HG02642 (cell line): ENCODE results near the gene PDCD11.
"Not testable (repeated sequence)": the region's sequence is repeated elsewhere in the genome, so short reads cannot be mapped to it uniquely, and the experiment has no call there.

ENCODE experiments used
- ATAC-seq: cut with Tn5 transposase; IDR thresholded peaks from one replicate; pipeline ENCODE4 v1.9.1; 2021; ENCODE audit warnings: mild to moderate bottlenecking; ENCODE audit not compliant: unreplicated experiment, poor library complexity

The PDCD11 gene, protein sequence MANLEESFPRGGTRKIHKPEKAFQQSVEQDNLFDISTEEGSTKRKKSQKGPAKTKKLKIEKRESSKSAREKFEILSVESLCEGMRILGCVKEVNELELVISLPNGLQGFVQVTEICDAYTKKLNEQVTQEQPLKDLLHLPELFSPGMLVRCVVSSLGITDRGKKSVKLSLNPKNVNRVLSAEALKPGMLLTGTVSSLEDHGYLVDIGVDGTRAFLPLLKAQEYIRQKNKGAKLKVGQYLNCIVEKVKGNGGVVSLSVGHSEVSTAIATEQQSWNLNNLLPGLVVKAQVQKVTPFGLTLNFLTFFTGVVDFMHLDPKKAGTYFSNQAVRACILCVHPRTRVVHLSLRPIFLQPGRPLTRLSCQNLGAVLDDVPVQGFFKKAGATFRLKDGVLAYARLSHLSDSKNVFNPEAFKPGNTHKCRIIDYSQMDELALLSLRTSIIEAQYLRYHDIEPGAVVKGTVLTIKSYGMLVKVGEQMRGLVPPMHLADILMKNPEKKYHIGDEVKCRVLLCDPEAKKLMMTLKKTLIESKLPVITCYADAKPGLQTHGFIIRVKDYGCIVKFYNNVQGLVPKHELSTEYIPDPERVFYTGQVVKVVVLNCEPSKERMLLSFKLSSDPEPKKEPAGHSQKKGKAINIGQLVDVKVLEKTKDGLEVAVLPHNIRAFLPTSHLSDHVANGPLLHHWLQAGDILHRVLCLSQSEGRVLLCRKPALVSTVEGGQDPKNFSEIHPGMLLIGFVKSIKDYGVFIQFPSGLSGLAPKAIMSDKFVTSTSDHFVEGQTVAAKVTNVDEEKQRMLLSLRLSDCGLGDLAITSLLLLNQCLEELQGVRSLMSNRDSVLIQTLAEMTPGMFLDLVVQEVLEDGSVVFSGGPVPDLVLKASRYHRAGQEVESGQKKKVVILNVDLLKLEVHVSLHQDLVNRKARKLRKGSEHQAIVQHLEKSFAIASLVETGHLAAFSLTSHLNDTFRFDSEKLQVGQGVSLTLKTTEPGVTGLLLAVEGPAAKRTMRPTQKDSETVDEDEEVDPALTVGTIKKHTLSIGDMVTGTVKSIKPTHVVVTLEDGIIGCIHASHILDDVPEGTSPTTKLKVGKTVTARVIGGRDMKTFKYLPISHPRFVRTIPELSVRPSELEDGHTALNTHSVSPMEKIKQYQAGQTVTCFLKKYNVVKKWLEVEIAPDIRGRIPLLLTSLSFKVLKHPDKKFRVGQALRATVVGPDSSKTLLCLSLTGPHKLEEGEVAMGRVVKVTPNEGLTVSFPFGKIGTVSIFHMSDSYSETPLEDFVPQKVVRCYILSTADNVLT (N-terminal part only)

DNA sequence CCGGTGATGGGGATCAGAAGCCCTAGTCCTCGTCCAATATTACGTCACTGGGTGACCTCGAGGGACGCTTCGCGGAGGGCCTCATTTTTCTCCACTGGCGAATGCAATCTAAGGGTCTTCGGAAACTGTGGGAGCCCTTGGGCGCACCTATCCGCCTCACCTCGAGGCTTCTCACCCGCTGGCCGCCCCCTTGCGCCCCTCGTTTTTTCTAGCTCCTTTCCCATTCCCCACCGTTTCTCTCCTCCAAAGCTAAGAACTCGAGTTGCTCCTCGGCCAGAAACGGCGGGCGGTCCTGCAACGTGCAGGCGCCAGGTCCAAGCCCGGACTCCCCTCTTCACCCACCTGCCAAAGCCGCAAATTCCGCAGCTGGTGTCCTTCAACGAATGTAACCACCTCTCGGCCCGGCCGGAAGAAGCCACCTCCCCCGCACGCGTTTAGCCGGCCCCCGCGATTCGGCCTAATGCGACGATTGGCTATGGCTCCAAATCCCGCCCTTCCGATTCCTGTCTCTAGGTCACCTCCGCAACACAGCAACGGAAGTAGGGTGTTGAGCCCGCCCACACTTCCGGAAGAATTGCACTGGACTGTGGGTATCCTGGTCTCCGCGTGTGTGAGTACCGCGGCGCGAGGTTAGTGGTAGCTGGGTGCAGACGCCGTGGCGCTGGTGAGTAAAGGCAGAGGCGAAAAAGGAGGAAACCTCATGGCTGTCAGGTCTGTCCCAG, at the start of gene PDCD11, which contains the start of gene ATP5MK:
Gene PDCD11 (plus strand): TSS at position 560 of the 722 bp plus-strand sequence. CDS start 1,801 bp downstream, outside the sequence.
Gene ATP5MK (minus strand): TSS at position 409 of the 722 bp plus-strand sequence. CDS start 4,018 bp downstream, outside the sequence.
- peak; percentile 98 for ATAC-seq

DNA sequence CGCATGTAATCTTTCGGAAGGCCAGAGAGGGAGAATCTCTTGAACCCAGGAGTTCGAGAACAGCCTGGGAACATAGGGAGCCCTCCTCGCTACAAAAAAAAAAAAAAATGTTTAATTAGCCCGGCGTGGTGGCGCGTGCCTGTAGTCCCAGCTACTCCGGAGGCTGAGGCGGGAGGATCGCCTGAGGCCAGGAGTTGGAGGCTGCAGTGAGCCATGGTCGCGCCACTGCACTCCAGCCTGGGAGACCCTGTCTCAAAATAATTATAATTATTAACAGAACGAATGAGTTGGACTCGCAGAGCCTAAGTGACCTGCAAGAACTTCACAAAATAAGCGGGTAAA, 46.3 kb upstream of the PDCD11 start:
- peak; percentile 5 for ATAC-seq

DNA sequence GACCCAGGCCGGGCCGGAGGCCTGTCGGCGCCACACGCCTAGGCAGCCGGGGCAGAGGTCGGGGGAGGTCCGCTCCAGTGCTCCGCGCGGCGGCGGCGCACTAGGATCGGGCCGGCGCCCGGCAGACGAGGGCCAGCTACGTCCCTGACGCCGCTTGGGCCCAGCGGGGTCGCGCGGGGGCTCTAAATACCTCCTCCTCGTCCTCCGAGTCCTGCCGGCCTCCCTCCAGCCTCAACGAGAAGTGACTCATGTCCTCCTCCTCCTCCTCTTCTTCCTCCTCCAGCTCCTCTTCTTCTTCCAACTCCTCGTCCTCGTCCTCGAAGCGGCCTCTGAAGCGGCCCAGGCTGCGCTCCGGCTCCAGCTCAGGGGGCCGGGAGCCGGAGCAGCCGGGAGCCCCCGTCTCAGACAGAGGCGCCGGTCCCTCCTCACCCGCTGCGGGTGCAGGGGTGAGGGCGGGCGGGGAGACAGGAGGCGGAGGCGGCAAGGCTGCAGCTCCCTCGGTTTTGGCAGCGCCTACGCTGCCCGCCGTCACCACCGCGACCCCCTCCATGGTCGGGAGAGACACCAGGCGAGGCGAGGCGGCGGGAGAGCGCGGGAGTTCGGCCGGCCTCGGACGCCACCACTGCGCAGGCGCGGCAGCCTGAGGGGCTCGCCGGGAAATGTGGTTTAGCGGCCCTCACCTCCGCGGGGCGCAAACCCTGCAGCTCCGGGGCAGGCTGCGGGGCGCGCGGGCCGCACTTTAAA, 45.7 kb upstream of the PDCD11 start, which contains the start of gene PCGF6:
Gene PCGF6 (minus strand): TSS at position 624 of the 744 bp plus-strand sequence. CDS start 74 bp downstream, at position 550.
- peak; percentile 87 for ATAC-seq

DNA sequence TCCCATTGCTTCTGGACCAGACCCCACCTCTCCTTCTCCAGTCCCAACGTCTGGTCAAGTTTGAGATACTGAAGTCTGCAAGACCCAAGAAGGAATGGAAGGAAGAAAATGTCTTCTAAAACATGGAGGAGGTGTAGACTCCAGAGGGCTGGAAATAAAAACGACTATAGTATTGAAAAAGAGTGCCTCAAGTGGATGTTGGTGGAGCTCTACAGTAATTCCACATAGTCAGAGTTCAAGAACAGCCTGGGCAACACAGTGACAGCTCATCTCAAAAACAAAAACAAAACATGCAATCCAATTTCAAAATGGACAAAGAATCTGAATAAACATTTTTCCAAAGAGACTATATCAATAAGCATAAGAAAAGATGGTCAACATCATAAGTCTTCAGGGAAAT, 43.1 kb upstream of the PDCD11 start:
- ATAC-seq: no peak

DNA sequence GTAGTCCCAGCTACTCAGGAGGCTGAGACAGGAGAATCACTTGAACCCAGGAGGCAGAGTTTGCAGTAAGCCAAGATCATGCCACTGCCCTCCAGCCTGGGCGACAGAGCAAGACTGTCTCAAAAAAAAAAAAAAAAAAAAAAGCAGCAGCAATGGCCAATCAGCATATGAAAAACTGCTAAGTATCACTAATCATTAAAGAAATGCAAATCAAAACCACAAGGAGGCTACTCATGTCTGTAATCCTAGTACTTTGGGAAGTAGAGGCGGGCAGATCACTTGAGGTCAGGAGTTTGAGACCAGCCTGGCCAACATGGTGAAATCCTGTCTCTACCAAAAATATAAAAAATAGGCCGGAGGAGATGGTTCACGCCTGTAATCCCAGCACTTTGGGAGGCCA, 41.9 kb upstream of the PDCD11 start:
- ATAC-seq: not testable (repeated sequence)

DNA sequence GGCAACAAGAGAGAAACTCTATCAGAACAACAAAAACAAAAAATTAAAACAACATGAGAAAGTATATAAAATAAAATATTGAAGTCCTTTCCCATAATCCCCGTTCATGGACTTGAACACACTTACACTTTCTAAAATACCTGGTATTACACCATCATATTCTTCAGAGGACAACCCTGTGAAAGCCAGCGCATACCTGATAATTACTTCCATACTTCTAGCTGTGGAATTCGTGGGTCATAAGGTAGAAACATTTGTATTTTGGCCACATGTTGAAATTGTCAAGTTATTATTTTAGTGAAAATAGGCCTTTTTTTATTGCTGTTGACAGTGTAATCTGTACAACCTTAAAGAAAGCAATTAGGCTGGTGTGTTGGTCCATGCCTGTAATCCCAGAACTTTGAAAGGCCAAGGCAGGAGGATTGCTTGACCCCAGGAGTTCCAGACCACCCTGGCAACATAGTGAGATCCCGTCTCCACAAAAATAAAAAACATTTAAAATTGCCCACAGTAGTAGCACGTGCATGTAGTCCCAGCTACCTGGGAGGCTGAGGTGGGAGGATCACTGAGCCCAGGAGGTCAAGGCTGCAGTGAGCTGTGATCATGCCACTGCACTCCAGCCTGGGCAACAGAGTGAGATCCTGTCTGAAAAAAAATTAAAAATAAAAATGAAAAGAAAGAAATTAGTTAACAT, 40.4 kb upstream of the PDCD11 start:
- ATAC-seq: no peak

DNA sequence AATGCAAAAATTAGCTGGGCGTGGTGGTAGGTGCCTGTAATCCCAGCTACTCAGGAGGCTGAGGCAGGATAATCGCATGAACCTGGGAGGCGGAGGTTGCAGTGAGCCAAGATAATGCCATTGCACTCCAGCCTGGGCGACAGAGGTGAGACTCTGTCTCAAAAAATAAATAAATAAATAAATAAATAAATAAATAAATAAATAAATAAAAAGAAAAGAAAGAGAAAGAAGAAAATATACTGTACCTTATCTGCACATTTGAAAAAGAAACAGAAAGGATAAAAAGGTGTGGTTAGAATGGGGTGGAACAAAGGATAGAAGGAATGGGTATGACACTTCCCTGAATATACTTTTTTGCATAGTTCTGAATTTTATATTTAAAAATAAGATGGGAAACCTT, 36.9 kb upstream of the PDCD11 start:
- ATAC-seq: not testable (repeated sequence)

DNA sequence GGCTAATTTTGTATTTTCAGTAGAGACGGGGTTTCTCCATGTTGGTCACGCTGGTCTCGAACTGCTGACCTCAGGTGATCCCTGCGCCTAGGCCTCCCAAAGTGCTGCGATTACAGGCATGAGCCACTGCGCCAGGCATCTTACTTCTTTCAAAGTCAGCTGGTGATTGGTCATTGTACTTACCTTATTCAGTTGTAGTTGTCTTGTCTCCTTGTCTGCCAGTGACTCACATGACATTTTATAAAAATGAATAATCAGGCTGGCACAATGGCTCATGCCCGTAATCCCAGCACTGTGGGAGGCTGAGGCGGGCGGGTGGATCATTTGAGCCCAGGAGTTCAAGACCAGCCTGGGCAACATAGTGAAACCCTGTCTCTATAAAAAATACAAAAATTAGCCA, 35.6 kb upstream of the PDCD11 start:
- ATAC-seq: not testable (repeated sequence)

DNA sequence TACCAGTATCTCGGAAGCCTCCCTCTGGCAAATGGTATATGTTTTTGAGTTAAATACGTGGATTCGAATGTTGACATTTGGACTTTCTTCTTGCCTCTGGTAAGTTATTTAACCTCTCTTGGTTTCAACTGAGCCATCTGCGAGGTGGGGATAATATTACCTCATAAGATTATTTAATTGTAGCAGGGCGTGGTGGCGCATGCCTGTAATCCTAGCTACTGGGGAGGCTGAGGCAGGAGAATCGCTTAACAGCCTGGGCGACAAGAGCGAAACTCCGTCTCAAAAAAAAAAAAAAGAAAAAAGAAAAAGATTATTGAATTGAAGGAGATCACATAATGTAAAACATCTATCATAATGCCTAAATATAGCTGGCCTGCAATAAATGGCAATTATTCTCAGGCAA, 29.0 kb upstream of the PDCD11 start:
- no peak for ATAC-seq

DNA sequence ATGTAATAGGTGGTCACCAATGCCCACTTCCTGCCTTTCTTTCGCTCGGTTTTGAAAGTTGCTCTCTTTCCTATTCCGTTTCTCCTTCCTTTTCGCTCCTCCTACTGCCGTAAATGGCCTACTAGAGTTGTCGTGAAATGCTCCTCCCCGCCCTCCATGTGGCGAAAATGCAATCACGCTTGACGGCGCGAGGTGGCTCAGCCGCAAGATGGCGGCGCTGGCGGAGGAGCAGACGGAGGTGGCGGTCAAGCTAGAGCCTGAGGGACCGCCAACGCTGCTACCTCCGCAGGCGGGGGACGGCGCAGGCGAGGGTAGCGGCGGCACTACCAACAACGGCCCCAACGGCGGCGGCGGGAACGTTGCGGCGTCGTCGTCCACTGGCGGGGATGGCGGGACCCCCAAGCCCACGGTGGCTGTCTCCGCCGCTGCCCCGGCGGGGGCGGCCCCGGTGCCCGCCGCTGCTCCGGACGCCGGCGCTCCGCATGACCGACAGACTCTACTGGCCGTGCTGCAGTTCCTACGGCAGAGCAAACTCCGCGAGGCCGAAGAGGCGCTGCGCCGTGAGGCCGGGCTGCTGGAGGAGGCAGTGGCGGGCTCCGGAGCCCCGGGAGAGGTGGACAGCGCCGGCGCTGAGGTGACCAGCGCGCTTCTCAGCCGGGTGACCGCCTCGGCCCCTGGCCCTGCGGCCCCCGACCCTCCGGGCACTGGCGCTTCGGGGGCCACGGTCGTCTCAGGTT, 28.5 kb upstream of the PDCD11 start, which contains the start of gene TAF5:
Gene TAF5 (plus strand): TSS at position 195 of the 737 bp plus-strand sequence. CDS start 14 bp downstream, at position 209.
- peak; percentile 71 for ATAC-seq

DNA sequence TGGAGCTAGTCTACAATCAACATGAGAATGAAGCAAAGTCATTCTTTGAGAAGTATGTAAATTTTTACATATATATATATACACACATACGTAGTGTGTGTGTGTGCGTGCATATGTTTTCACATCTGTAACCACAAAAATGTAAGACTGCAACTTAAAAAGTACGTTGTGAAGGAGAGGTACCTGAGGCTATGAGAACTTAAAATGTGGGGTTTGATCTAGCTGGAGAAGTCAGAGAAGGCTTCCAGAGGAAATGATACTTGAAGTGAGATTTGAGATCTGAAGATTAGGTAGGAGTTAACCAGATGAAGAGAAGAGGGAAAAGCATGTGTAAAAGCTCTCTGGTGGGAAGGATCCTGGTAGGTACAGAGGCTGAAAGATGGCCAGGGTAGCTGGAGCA, 22.9 kb upstream of the PDCD11 start:
- ATAC-seq: no peak

DNA sequence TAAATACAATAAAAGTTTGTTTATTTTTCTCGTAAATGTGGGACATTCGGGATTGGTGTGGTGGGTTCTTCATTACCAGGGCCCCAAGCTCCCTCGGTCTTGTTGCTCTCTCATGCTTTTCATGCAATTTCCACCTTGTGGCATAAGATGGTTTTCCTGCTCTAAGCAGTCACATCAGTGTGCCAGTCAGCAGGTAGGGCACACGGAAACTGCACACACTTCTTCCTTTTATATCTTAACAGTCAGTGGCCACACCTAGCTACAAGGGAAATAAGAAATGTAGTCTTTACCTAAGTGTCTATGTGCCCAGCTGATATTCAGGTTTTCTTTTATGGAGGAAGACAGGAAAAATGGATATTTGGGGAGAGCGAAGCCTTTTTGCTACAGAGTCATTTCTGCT, 22.2 kb upstream of the PDCD11 start:
- no peak for ATAC-seq

DNA sequence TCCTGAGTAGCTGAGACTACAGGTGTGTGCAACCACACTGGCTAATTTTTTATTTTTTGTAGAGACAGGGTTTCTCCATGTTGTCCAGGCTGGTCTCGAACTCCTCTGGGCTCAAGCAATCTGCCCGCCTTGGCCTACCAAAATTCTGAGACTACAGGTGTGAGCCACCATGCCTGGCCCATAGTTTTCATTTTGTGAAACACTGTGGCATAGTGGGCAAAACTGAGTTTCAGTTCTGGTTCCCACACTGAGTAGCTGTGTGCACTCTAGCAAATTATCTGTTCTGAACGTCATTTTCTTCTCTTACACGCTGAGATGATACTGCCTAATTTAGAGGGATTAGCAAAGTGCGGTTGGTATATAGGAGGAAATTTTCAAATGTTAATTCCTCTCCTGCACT, 13.7 kb upstream of the PDCD11 start:
- ATAC-seq: no peak

DNA sequence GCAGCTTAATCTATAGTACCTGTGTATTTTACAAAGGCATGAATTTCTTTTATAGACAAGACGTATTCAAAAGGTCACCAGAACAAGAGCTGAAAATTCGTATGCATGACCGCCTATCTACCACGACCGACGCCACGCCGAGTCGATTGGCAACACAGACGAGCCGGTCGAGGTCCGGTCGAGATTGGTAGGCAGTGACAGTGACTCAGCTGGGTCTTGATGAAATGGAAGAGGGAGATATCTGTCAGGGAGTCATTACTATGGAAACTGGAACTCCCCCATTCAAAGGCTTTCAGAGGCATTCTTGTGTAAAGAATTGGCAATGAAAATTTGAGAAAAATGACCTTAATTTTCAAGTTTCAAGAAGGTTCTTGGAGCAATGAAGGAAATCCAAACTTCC, 2.2 kb upstream of the PDCD11 start:
- ATAC-seq: no peak

DNA sequence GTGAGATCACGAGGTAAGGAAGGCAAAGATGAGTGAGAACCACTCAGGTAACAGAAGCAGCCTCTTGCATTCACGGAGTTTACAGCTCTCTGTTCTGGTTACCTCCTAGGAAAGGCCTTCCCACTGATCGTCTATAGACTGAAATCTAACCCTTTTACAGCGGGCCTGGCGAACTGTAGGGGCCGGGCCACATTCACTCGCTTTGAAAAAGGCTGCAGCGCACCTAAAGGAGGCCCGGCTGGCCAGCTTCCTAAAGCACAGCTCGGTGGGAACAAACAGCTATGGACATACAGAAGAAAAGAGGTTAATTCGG, 716 bp upstream of the PDCD11 start:
- no peak for ATAC-seq

DNA sequence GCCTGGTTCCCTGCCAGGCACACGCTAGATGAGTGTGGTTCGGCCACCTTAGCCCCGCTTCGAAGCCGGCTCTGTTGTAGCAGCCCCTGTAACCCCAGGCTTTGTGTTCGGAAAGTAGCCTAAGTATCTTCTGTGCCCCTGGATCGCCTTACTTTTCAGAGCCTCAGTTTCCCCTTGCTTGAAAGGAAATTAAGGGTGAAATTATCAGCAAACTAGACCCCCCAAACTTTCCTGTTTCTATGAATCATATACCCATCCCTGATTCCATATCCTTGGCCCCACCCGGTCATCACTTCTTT, 312 bp downstream of the PDCD11 start:
- no peak for ATAC-seq

DNA sequence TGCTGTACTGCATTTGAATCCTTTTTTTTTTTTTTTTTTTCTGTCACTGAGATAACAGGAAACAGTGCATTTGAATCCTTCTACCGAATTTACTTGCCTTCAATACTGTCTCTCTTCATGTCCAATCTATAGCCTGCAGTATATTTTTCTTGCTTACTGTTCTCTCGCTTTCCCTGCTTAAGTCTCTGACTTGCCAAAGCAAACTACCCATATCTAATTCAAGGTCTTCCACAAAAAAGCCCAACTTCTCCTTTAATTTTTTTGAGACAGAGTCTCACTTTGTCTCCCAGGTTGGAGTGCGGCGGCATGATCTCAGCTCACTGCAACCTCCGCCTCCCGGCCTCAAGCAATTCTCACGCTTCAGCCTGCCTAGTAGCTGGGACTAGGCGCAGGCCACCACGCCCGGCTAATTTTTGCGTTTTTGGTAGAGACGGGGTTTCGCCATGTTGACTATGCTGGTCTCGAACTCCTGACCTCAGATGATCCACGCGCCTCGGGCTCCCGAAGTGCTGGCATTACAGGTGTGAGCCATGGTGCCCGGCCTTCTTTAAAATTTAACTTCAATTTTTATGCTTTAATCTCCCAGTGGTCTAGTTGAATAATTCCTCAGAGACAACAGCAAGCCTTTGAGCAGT, 882 bp downstream of the PDCD11 start:
- no peak for ATAC-seq

DNA sequence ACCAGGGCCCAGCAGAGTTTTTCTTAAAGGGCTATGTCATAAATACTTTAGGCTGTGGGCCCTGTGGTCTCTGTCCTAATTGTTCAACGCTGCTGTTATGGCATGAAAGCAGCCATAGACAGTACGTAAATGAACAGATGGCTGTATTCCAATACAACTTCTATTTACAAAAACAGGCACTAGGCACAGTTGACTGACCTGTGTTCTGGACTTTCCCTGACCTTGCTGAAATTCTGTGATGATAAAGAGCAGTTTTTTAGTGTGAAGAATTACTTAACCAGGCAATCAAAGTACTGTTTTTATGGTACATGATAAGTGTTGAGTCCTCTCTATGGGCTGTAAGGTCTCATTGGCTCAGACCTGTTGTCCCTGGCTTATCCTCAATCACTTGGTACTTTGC, 17.1 kb downstream of the PDCD11 start:
- no peak for ATAC-seq
